Measurements from ENCODE around the gene PRPF38A. TPM values are rescaled to one million over a fixed set of nuclear protein-coding genes. Genes with fewer than 3 reads are reported as not detected.
"Not testable (repeated sequence)": the region's sequence is repeated elsewhere in the genome, so short reads cannot be mapped to it uniquely, and the experiment has no call there.

Gene PRPF38A
- total RNA-seq, 1 donor, result 12.4 TPM

GRCh38 chr1:52366517-52366827 lies 37.9 kb upstream of the PRPF38A start:
- DNase-seq (ENCODE audit: low read depth), result no peak
- no peak for TF ChIP-seq CTCF (IDR thresholded peaks at IDR 0.05; ENCODE audit: insufficient read depth, low read length)
- peak overlapping the region; percentile 92 for H3K4me3 ChIP-seq (ENCODE audit: low read depth, low read length)

GRCh38 chr1:52367272-52367671 lies 37.1 kb upstream of the PRPF38A start:
- DNase-seq (ENCODE audit: low read depth), result no peak
- no peak for TF ChIP-seq CTCF (IDR thresholded peaks at IDR 0.05; ENCODE audit: insufficient read depth, low read length)
- no peak overlapping the region for H3K4me3 ChIP-seq (ENCODE audit: low read depth, low read length)

- DNase-seq (ENCODE audit: low read depth), result peak; percentile 10
- TF ChIP-seq CTCF (IDR thresholded peaks at IDR 0.05; ENCODE audit: insufficient read depth, low read length), result peak; percentile 22
- H3K4me3 ChIP-seq (ENCODE audit: low read depth, low read length), result peak overlapping the region; percentile 53
Observed at GRCh38 chr1:52368383-52369172, 35.8 kb upstream of the PRPF38A start.

- H3K4me3 ChIP-seq (ENCODE audit: low read depth, low read length); DNase-seq (ENCODE audit: low read depth): not testable (repeated sequence)
Observed at GRCh38 chr1:52369851-52370250, 34.6 kb upstream of the PRPF38A start.

GRCh38 chr1:52385376-52385775 lies 19.0 kb upstream of the PRPF38A start:
- TF ChIP-seq CTCF (IDR thresholded peaks at IDR 0.05; ENCODE audit: insufficient read depth, low read length), result no peak
- H3K4me3 ChIP-seq (ENCODE audit: low read depth, low read length), result no peak overlapping the region
- no peak for DNase-seq (ENCODE audit: low read depth)

- no peak for DNase-seq (ENCODE audit: low read depth)
- H3K4me3 ChIP-seq (ENCODE audit: low read depth, low read length), result no peak overlapping the region
- TF ChIP-seq CTCF (IDR thresholded peaks at IDR 0.05; ENCODE audit: insufficient read depth, low read length), result no peak
Observed at GRCh38 chr1:52386458-52386857, 17.9 kb upstream of the PRPF38A start.

- H3K4me3 ChIP-seq (ENCODE audit: low read depth, low read length), result no peak overlapping the region
- DNase-seq (ENCODE audit: low read depth), result no peak
- no peak for TF ChIP-seq CTCF (IDR thresholded peaks at IDR 0.05; ENCODE audit: insufficient read depth, low read length)
Observed at GRCh38 chr1:52393174-52393573, 11.2 kb upstream of the PRPF38A start.

Measured in fibroblast of the aortic adventitia (primary cell).